Esophagus squamous epithelium (tissue), 4 donors: ENCODE data around the gene CLIC1.
A peak's percentile ranks its signal among the peaks of the same experiment; 100 is the strongest.

ENCODE experiments used
- CTCF ChIP-seq, 6 experiments: fragments of 450-650 bp in 4 of 6; fragments of 200-600 bp in 2 of 6; sonication (generic) in 2 of 6; IDR thresholded peaks; one replicate each; pipeline ENCODE4 v1.5.1; 2016 to 2019; ENCODE audit warnings: antibody characterized with exemption in 6 of 6, mild to moderate bottlenecking in 4 of 6, moderate library complexity in 4 of 6
- POLR2A ChIP-seq, 4 donors: fragments of 450-650 bp; IDR thresholded peaks; one replicate each; pipeline ENCODE4 v1.6.1; 2017; ENCODE audit warnings: antibody characterized with exemption in 4 of 4, mild to moderate bottlenecking in 4 of 4, moderate library complexity in 3 of 4

GRCh38 chr6:31737991-31738979 lies 2.0 kb upstream of the CLIC1 start:
- TF ChIP-seq POLR2A (IDR thresholded peaks at IDR 0.05) (peak in 2 of 4 donors; percentile 34 to 55), CTCF (IDR thresholded peaks at IDR 0.05) (peak in 4 of 6 experiments; percentile 21 to 38 (median 30))
